ENCODE results near the gene FHOD1.
A peak's percentile ranks its signal among the peaks of the same experiment; 100 is the strongest.

Gene FHOD1

GRCh38 chr16:67246756-67247191 is 507 bp downstream of the FHOD1 start:
- Histone ChIP-seq H3K9me3 (ENCODE audit: insufficient read depth, low read depth, low read length) (no peaks in the 10 kb centered on the region), H3K9ac (ENCODE audit: low read depth, low read length) (peak overlapping the region; percentile 76), H3K27me3 (ENCODE audit: insufficient read depth, low read length) (peaks cover 35% of the 10 kb centered on the region), H3K27ac (ENCODE audit: low read depth, low read length) (peak overlapping the region; percentile 93), H3K4me1 (ENCODE audit: insufficient read depth, low read length) (peaks cover 34% of the 10 kb centered on the region), H3K36me3 (ENCODE audit: insufficient read depth, low read length) (no peaks in the 10 kb centered on the region), H3K4me3 (ENCODE audit: low read length) (peak overlapping the region; percentile 93)
- under 1% methylated on average over 26 of the region's 26 CpGs for WGBS

GRCh38 chr16:67246081-67246755 is 1.1 kb downstream of the FHOD1 start:
- Histone ChIP-seq H3K9ac (ENCODE audit: low read depth, low read length) (peak overlapping the region; percentile 84), H3K4me1 (ENCODE audit: insufficient read depth, low read length) (peaks cover 39% of the 10 kb centered on the region), H3K4me3 (ENCODE audit: low read length) (peak overlapping the region; percentile 93), H3K36me3 (ENCODE audit: insufficient read depth, low read length) (no peaks in the 10 kb centered on the region), H3K9me3 (ENCODE audit: insufficient read depth, low read depth, low read length) (no peaks in the 10 kb centered on the region), H3K27ac (ENCODE audit: low read depth, low read length) (peak overlapping the region; percentile 93), H3K27me3 (ENCODE audit: insufficient read depth, low read length) (peaks cover 35% of the 10 kb centered on the region)
- WGBS = 1% methylated on average over 48 of the region's 48 CpGs

DNA sequence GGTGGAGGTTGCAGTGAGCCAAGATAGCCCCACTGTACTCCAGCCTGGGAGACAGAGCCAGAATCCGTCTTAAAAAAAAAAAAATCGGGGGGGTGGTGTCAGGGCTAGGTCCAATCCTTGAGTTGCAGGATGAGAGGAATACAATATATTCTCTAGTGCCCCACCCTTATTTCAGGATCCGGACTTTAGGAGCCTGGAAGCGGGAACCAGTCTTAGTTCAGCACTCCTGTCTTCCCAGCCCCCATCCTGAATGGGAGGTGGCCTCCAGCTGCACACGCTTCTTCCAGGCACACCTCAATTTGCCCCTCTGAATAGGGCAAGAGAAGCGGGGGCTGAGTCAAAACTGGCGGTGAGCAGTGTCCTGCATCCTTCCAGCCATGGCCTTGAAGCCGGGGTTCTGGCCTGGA is 1.6 kb downstream of the FHOD1 start:
- Histone ChIP-seq H3K9ac (ENCODE audit: low read depth, low read length) (peak overlapping the region; percentile 84), H3K27ac (ENCODE audit: low read depth, low read length) (peak overlapping the region; percentile 93), H3K36me3 (ENCODE audit: insufficient read depth, low read length) (0 out of 2 replicates have a peak, but pooled peaks cover under 1% of the 10 kb centered on the region), H3K9me3 (ENCODE audit: insufficient read depth, low read depth, low read length) (no peaks in the 10 kb centered on the region), H3K4me1 (ENCODE audit: insufficient read depth, low read length) (peaks cover 43% of the 10 kb centered on the region), H3K4me3 (ENCODE audit: low read length) (peak overlapping the region; percentile 93), H3K27me3 (ENCODE audit: insufficient read depth, low read length) (peaks cover 30% of the 10 kb centered on the region)
- 21% methylated on average over 8 of the region's 8 CpGs for WGBS

GRCh38 chr16:67245186-67245585 is 2.1 kb downstream of the FHOD1 start:
- Histone ChIP-seq H3K4me3 (ENCODE audit: low read length) (peak overlapping the region; percentile 93), H3K27ac (ENCODE audit: low read depth, low read length) (no peak overlapping the region; the same call in 1 of the 2 replicates)

DNA sequence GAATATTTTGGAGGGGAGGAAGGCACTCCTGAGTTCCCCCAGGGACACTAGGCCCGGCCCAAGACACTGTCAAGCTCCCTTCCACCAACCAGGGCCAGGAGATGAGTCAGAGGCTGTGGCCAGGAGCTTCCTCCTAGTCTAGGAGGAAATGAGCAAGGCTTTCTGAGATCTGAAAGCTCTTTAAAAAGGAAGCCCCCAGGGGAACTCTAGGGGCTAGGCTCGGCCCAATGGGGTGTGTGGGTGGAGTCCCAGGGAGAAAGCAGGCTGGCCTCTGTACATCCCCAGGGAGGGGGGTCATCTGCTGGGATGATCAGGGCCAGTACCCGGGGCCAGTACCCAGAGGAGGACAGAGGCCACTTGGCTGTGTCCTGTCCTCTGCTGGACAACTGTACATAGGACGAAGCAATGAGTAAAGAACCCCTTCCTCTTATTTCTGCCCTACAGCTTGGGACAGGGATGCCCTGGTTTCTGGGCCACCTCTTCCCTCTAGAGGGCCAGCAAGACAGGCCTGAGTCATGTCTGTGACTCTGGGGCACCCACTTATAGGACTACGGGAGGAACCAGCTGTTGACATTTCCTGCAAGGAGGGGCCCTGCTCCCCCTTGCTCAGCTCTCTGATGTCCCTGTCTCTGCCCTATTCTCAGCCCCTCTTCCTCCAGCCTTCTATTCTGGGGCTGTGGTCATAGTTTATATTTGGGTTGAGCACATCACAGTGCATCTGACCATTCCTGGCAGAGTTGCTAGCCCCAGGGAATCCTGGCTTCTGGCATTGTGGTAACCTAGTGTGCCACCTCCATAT is 2.7 kb downstream of the FHOD1 start:
- H3K27me3 ChIP-seq (ENCODE audit: insufficient read depth, low read length) = peaks cover 19% of the 10 kb centered on the region
- H3K4me1 ChIP-seq (ENCODE audit: insufficient read depth, low read length) = peaks cover 42% of the 10 kb centered on the region
- no peaks in the 10 kb centered on the region for H3K9me3 ChIP-seq (ENCODE audit: insufficient read depth, low read depth, low read length)
- H3K9ac ChIP-seq (ENCODE audit: low read depth, low read length) = 0 out of 2 replicates have a peak overlapping the region, but pooled peaks have one; percentile 84
- no peak overlapping the region for H3K27ac ChIP-seq (ENCODE audit: low read depth, low read length)
- H3K4me3 ChIP-seq (ENCODE audit: low read length) = 0 out of 2 replicates have a peak overlapping the region, but pooled peaks have one; percentile 93
- WGBS = 69% methylated on average over 5 of the region's 5 CpGs
- H3K36me3 ChIP-seq (ENCODE audit: insufficient read depth, low read length) = peaks cover 5% of the 10 kb centered on the region; the same call in 1 of the 2 replicates

More at GRCh38 chr16:67245186-67245585, 2.1 kb downstream of the FHOD1 start:
- 71% methylated on average over 4 of the region's 4 CpGs for WGBS
- no peaks in the 10 kb centered on the region for H3K9me3 ChIP-seq (ENCODE audit: insufficient read depth, low read depth, low read length)
- peaks cover 44% of the 10 kb centered on the region for H3K4me1 ChIP-seq (ENCODE audit: insufficient read depth, low read length)
- 0 out of 2 replicates have a peak overlapping the region, but pooled peaks have one; percentile 84 for H3K9ac ChIP-seq (ENCODE audit: low read depth, low read length)
- H3K27me3 ChIP-seq (ENCODE audit: insufficient read depth, low read length) = peaks cover 25% of the 10 kb centered on the region
- 0 out of 2 replicates have a peak, but pooled peaks cover 3% of the 10 kb centered on the region for H3K36me3 ChIP-seq (ENCODE audit: insufficient read depth, low read length)

- Histone ChIP-seq H3K27ac (ENCODE audit: low read depth, low read length) (no peak overlapping the region), H3K4me1 (ENCODE audit: insufficient read depth, low read length) (peaks cover 37% of the 10 kb centered on the region), H3K9ac (ENCODE audit: low read depth, low read length) (no peak overlapping the region), H3K36me3 (ENCODE audit: insufficient read depth, low read length) (peaks cover 16% of the 10 kb centered on the region), H3K27me3 (ENCODE audit: insufficient read depth, low read length) (peaks cover 8% of the 10 kb centered on the region), H3K9me3 (ENCODE audit: insufficient read depth, low read depth, low read length) (no peaks in the 10 kb centered on the region), H3K4me3 (ENCODE audit: low read length) (no peak overlapping the region)
- WGBS = 90% methylated on average over 4 of the region's 4 CpGs
These were observed 3.8 kb downstream of the FHOD1 start for GRCh38 chr16:67243481-67243880.

DNA sequence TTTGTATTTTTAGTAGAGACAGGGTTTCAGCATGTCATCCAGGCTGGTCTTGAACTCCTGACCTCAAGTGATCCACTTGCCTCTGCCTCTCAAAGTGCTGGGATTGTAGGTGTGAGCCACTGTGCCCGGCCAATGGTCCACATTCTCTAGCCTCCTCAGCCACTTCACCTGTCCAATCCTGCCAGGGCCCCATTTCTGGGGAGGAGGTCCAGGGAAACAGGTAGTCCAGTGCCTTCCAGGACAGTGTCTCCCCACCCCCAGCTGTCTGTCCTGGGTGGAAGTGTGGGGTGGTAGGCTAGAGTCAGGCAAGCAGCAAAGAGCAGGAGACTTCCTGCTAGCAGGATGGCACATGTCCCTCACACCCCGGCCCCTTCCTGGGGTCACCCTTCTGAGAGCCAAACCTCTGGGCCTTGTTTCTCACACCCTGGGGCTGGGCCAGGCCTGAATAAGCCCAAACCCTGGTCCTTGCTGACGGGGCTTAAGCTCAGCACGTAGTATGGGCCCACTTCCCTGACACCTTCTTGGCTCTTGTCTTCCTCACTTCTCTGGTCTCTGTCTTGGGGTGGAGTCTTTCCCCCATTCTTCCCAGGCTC is 5.0 kb downstream of the FHOD1 start:
- Histone ChIP-seq H3K4me1 (ENCODE audit: insufficient read depth, low read length) (peaks cover 30% of the 10 kb centered on the region), H3K4me3 (ENCODE audit: low read length) (no peak overlapping the region), H3K36me3 (ENCODE audit: insufficient read depth, low read length) (peaks cover 27% of the 10 kb centered on the region), H3K27ac (ENCODE audit: low read depth, low read length) (no peak overlapping the region; the same call in 1 of the 2 replicates), H3K9me3 (ENCODE audit: insufficient read depth, low read depth, low read length) (no peaks in the 10 kb centered on the region), H3K27me3 (ENCODE audit: insufficient read depth, low read length) (no peaks in the 10 kb centered on the region), H3K9ac (ENCODE audit: low read depth, low read length) (no peak overlapping the region)
- WGBS = 95% methylated on average over 4 of the region's 4 CpGs

DNA sequence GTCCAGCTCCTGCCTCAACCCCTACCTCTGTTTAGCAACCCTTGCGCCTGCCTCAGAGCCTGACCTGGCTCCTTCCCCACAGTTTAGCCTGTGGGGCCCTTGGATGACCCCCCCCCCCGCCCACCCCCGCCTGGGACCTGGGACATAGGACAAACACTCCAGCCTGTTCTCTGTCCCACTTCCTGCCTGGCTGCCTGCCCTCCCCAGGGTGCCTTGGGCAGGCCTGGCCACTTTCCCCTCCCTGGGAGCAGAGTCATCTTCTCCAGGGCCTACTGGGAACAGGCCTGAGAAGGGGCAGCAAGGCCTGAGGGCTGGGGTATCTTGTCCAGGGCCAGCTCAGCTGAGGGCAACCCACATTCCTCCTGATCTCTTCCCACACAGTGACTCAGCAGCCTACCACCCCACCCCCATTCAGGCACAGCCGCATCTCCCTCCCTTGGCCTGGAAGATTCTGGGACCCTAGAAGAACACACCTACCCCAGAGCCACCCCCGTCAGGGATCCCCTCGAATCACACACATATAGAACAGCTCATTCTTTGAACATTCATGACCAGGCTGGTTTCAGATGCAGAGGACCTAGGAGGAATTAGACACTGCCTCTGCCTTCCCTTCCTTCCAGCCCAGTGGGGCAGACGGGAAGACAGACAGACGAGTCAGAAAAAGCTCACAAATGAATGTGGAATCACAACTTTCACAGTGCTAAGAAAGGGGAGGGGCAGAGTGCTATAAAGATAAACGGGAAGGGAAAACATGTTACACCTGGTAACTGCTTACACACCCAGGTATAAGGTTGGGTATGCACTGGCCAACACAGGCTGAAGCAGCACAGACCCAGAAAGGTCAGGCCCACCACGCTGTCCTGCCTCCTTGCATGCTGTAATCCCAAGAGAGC is 6.0 kb downstream of the FHOD1 start:
- H3K9me3 ChIP-seq (ENCODE audit: insufficient read depth, low read depth, low read length) = no peaks in the 10 kb centered on the region
- H3K27me3 ChIP-seq (ENCODE audit: insufficient read depth, low read length) = no peaks in the 10 kb centered on the region
- H3K4me1 ChIP-seq (ENCODE audit: insufficient read depth, low read length) = peaks cover 30% of the 10 kb centered on the region
- H3K4me3 ChIP-seq (ENCODE audit: low read length) = no peak overlapping the region
- peaks cover 34% of the 10 kb centered on the region for H3K36me3 ChIP-seq (ENCODE audit: insufficient read depth, low read length)
- WGBS = 69% methylated on average over 8 of the region's 10 CpGs
- peak overlapping the region; percentile 78 for H3K27ac ChIP-seq (ENCODE audit: low read depth, low read length)
- H3K9ac ChIP-seq (ENCODE audit: low read depth, low read length) = peak overlapping the region; percentile 54

- H3K27me3 ChIP-seq (ENCODE audit: insufficient read depth, low read length) = no peaks in the 10 kb centered on the region
- peaks cover 27% of the 10 kb centered on the region for H3K4me1 ChIP-seq (ENCODE audit: insufficient read depth, low read length)
- H3K27ac ChIP-seq (ENCODE audit: low read depth, low read length) = peak overlapping the region; percentile 41
- no peaks in the 10 kb centered on the region for H3K9me3 ChIP-seq (ENCODE audit: insufficient read depth, low read depth, low read length)
- H3K4me3 ChIP-seq (ENCODE audit: low read length) = no peak overlapping the region
- H3K9ac ChIP-seq (ENCODE audit: low read depth, low read length) = no peak overlapping the region
- peaks cover 41% of the 10 kb centered on the region for H3K36me3 ChIP-seq (ENCODE audit: insufficient read depth, low read length)
- WGBS = 86% methylated on average over 4 of the region's 4 CpGs
These were observed 6.8 kb downstream of the FHOD1 start for GRCh38 chr16:67240506-67240905.

GRCh38 chr16:67238806-67239470 is 8.3 kb downstream of the FHOD1 start:
- Histone ChIP-seq H3K4me1 (ENCODE audit: insufficient read depth, low read length) (peaks cover 12% of the 10 kb centered on the region), H3K36me3 (ENCODE audit: insufficient read depth, low read length) (peaks cover 52% of the 10 kb centered on the region), H3K27ac (ENCODE audit: low read depth, low read length) (no peak overlapping the region), H3K27me3 (ENCODE audit: insufficient read depth, low read length) (no peaks in the 10 kb centered on the region), H3K9ac (ENCODE audit: low read depth, low read length) (no peak overlapping the region), H3K9me3 (ENCODE audit: insufficient read depth, low read depth, low read length) (no peaks in the 10 kb centered on the region), H3K4me3 (ENCODE audit: low read length) (no peak overlapping the region)
- WGBS = 95% methylated on average over 9 of the region's 9 CpGs
